Measurements from ENCODE around the gene PCDHGC3. TPM values are rescaled to one million over a fixed set of nuclear protein-coding genes. Genes with fewer than 3 reads are reported as not detected.

PCDHGC3 gene
- polyA plus RNA-seq, 4 donors: 88.8 to 152 (median 118) TPM

DNA sequence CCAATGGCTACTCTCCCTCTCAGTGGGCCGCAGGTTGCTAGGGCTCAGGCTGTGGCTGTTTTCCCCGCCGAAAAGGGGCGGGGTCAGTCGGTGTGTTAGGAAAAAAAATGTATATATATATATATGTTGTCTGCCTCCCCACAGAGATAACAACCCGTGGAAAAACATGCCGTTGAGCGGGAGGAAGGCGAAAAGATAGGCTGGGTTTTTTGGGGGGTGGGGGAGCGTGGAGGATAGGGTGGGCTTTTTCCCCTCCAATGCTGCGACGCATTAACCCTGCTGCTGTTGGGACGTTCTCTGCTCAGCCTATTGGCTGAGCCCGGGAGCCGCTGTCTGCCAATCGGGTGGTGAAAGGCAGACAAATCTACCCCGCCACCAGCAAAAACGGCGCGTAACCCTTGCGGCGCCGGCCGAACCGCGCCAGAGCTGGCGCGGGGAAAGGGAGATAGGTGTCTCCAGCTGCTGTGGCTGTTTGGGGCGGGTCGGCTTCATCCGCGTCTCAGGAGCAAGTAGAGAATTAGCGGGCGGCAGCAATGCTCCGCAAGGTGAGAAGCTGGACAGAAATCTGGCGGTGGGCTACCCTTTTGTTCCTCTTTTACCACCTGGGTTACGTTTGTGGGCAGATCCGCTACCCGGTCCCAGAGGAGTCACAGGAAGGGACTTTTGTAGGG, 9.0 kb downstream of the PCDHGC3 start, which contains the start of gene PCDHGC4:
Gene PCDHGC4, plus strand, starts transcription at position 390 of the 671 bp plus-strand sequence. Its CDS starts 144 bp downstream, at position 534.
- DNase-seq (ENCODE audit: low read depth in 4 of 4, low spot score in 2 of 4): no peak

DNA sequence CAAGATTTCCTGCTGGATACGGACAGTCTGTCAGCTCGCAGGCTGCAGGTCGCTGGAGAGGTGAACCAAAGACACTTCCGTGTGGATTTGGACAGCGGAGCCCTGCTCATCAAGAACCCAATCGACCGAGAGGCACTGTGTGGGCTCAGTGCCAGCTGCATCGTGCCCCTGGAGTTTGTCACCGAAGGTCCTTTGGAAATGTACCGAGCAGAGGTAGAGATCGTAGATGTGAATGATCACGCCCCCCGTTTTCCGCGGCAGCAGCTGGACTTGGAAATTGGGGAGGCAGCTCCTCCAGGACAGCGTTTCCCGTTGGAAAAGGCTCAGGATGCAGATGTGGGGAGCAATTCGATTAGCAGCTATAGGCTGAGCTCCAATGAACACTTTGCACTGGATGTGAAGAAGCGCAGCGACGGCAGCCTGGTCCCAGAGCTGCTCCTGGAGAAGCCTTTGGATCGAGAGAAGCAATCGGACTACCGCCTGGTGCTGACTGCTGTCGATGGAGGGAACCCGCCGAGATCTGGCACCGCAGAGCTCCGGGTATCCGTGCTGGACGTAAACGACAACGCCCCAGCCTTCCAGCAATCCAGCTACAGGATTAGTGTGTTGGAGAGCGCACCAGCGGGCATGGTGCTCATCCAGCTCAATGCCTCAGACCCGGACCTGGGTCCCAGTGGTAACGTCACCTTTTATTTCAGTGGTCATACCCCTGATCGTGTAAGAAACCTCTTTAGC, 9.7 kb downstream of the PCDHGC3 start:
- DNase-seq (ENCODE audit: low read depth in 4 of 4, low spot score in 2 of 4): no peak

DNA sequence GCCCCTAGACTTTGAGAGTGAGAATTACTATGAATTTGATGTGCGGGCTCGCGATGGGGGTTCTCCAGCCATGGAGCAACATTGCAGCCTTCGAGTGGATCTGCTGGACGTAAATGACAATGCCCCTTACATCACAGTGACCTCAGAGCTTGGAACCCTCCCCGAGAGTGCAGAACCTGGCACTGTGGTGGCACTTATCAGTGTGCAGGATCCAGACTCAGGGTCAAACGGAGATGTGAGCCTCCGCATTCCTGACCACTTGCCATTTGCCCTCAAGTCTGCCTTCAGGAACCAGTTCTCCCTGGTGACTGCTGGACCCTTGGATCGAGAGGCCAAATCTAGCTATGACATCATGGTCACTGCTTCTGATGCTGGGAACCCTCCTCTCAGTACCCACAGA, 10.3 kb downstream of the PCDHGC3 start:
- DNase-seq (ENCODE audit: low read depth in 4 of 4, low spot score in 2 of 4): no peak

DNA sequence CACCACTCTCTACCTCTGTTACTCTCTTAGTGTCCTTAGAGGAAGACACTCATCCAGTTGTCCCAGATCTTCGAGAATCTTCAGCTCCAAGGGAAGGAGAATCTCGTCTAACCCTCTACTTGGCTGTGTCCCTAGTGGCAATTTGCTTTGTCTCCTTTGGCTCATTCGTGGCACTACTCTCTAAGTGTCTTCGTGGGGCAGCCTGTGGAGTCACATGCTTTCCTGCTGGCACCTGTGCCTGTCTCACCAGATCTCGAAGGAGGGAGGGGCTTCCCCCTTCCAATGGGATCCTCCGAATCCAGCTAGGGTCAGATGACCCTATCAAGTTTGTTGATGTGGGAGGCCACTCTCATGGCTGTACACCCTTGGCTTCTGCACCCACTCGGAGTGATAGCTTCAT, 11.4 kb downstream of the PCDHGC3 start:
- DNase-seq (ENCODE audit: low read depth in 4 of 4, low spot score in 2 of 4): no peak

DNA sequence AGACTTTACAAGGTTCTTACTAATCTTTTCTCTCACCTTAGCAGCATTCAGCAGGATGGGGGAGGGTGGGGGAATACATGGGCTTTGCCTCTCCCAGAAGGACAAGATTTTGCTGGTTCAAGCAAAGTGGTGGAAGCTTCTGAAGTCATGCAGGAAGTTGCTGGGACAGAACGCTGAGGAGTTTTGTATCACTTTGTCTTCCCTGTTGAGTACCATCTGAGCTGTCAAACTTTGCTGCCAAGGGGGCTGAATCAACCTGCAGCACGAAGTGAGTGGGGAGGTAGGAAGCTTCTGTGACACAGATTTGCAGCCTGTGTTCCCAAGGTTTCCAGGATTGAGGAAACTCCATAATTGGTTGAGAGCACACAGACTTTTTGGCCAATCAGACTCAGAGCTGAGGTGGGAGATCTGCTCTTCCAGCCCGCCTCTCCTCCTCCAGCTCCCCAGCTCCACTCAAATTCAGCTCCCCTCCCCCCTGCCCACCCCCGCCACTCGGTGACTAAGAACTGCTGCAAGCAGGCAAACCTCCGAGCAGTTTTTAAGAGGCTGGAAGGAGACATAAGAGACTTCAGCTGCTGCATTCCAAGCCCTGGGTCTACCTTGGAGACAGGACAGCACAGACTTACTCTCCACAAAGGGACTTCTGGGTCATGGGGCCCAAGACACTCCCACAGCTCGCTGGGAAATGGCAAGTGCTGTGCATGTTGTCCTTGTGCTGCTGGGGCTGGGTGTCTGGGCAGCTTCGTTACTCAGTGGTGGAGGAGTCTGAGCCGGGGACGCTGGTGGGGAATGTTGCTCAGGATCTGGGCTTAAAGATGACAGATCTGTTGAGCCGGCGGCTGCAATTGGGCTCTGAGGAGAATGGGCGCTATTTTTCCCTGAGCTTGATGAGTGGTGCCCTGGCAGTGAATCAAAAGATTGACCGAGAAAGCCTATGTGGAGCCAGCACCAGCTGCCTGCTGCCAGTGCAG, 13.1 kb downstream of the PCDHGC3 start, which contains the start of gene PCDHGC5:
Gene PCDHGC5, plus strand, starts transcription at position 491 of the 971 bp plus-strand sequence. Its CDS starts 160 bp downstream, at position 651.
- no peak for DNase-seq (ENCODE audit: low read depth in 4 of 4, low spot score in 2 of 4)

DNA sequence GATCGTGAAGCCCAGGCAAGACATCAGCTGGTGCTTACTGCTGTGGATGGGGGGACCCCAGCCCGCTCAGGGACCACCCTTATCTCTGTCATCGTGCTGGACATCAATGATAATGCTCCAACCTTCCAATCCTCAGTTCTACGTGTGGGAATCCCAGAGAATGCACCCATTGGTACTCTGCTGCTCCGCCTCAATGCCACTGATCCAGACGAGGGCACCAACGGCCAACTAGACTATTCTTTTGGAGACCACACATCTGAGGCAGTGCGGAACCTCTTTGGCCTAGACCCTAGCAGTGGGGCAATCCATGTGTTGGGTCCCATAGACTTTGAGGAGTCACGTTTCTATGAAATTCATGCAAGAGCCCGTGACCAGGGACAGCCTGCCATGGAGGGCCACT, 14.1 kb downstream of the PCDHGC3 start:
- DNase-seq (ENCODE audit: low read depth in 4 of 4, low spot score in 2 of 4): no peak

DNA sequence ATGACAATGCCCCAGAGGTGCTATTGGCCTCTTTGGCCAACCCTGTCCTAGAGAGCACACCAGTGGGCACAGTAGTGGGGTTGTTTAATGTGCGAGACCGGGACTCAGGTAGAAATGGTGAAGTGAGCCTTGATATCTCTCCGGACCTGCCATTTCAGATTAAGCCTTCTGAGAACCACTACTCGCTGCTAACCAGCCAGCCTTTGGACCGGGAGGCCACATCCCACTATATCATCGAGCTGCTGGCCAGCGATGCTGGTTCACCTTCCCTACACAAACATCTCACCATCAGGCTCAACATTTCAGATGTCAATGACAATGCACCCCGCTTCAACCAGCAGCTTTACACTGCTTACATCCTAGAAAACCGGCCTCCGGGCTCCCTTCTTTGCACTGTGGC, 14.5 kb downstream of the PCDHGC3 start:
- DNase-seq (ENCODE audit: low read depth in 4 of 4, low spot score in 2 of 4): no peak

DNA sequence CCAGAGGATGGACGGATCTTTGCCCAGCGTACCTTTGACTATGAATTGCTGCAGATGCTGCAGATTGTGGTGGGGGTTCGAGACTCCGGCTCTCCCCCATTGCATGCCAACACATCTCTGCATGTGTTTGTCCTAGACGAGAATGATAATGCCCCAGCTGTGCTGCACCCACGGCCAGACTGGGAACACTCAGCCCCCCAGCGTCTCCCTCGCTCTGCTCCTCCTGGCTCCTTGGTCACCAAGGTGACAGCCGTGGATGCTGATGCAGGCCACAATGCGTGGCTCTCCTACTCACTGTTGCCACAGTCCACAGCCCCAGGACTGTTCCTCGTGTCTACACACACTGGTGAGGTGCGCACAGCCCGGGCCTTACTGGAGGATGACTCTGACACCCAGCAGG, 15.0 kb downstream of the PCDHGC3 start:
- no peak for DNase-seq (ENCODE audit: low read depth in 4 of 4, low spot score in 2 of 4)

DNA sequence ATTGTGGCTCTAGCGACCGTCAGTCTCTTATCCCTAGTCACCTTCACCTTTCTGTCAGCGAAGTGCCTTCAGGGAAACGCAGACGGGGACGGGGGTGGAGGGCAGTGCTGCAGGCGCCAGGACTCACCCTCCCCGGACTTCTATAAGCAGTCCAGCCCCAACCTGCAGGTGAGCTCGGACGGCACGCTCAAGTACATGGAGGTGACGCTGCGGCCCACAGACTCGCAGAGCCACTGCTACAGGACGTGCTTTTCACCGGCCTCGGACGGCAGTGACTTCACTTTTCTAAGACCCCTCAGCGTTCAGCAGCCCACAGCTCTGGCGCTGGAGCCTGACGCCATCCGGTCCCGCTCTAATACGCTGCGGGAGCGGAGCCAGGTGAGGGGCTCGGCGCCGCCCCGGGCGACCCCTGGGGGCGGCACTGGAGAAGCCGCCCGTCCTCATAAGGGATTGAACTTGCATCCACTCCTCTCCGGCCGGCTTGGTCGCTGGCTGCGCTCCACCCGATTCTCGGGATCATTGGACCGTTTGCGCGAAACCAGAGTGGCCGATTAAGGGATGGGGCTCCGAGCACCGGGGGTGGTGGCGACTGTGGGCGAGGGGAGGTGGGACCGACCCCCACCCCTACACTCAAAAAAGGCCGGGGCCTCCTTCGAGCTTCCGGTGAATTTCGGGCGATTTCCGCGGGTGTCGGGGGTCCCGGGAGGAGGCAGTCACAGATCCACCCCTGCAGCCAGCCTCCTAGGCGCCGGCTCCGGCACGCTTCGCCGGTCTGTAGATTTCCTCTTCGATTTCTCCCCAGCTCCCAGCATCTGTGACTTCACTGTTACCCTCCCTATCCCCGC, 15.8 kb downstream of the PCDHGC3 start:
- no peak for DNase-seq (ENCODE audit: low read depth in 4 of 4, low spot score in 2 of 4)

DNA sequence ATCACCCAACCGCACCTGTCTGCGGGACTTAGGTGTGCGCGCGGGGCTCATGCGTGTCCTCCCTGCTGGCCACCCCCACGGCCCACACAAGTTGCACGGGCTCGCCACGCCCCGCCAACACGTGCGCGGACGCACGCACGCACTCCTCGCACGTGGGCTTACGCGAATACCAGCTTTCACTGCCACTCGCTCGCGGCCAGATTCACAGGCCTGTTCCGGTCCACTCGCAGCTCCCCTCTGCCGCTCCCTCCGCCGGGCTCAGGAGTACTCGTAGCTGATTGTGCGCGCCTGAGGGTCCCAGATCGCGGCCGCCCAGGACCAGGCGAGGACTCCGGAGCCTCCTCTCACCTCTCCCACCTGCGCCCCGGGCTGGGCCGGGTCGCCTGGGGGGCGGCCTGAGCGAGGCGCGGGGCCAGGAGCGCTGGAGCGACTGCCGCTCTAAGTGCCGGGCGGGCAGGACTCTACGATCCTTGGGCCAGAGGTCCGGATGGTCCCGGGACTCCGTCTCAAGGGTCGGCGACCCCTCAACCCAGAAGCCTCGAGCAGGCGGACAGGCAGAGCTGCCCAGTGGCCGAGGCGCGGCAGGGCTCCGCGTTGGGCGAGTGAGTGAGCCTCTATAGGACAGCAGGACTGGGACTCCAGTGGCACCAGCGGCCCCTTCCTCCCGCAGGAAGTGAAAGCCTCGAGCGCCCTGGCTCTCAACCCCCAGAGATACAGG, 16.6 kb downstream of the PCDHGC3 start:
- no peak for DNase-seq (ENCODE audit: low read depth in 4 of 4, low spot score in 2 of 4)

DNA sequence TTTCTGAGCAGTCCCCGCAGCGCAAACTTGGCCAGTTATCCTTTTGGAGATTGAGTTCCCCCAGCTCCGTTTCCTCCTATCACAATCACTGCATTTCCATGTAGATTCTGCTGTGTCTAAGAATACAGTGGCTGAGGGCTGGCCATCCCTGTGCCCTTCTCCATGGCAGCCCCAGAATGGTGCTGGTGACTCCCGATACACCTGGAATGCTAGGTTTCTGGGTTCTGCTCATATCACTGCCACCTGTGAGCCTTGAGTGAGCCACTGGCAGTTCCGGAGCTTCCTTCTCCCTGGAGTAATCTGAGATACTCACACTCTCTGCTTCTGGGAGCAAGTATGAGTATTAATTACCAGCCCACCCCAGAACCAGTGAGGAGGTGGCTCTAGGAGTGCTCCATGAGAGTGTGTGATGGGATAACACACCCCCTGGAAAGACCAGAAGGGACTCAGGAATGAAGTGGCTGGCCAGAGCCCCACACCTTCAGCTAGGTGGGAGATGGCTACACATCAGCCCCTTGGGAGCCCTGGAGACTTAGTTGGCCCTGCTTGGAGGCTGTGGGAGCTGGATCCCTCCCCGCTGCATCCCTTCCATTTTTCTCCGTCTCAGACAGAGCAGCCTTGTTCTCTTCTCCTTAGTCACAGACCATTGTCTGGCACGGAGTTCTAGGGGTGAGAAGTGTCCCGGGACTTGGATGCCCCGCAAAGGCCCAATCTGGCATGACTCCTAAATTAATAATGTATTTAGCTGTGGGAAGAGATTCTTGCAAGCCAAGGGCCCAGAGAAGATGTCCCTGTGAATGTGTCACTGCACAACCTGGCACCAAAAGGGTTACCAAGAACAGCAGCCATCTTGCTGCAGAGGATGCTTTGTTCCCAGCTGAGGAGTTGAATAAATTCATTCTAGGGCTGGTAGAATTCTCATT, 18.0 kb downstream of the PCDHGC3 start:
- DNase-seq (ENCODE audit: low read depth in 4 of 4, low spot score in 2 of 4): no peak

DNA sequence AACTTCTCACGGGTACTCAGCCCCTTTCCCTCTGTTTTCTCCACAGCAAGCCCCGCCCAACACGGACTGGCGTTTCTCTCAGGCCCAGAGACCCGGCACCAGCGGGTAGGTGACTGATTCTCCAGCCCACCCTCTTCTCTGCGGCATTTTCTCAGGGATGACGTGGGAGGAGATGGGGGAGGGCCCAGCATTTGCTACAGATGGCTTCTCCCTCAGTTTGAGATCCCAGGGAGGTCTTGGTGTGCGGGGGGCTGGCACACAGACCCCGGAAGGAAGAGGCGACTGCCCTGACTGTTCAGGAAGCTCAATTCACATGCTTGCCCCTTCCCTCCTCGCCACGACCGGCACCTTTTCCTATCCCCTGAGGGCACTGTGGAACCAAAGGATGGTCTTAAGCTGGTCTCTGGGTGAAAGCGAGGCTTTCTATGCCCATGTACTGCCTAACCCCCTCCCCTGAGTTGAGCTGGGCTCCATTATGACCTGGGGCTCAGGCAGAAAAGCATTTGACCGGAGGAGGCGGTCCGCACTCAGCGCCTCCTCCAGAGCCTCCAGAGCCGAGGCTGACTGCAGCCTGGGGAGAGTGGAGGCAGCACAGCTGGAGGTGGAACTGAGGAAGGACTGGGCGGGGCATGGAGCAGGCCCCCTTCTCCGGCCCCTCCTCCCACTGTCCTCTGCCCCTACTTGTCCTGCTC, 19.1 kb downstream of the PCDHGC3 start:
- no peak for DNase-seq (ENCODE audit: low read depth in 4 of 4, low spot score in 2 of 4)

DNA sequence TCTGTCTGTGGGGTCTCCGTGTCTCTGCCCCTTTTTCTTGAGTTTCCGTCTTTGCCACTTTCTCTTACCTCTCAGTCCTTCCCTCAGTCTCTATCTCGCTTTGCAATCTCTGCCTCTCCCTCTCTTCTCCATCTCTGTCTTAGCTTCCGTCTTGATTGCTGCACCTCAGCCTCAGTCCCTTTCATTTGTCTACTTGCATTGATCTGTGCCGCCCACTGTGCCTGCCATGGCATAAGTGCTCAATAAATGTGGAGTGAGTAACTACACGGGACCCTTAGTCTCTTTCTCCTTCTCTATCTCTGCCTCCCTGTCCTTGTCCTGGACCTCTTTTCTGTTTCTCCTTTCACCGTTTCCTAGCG, 19.7 kb downstream of the PCDHGC3 start:
- no peak for DNase-seq (ENCODE audit: low read depth in 4 of 4, low spot score in 2 of 4)

DNA sequence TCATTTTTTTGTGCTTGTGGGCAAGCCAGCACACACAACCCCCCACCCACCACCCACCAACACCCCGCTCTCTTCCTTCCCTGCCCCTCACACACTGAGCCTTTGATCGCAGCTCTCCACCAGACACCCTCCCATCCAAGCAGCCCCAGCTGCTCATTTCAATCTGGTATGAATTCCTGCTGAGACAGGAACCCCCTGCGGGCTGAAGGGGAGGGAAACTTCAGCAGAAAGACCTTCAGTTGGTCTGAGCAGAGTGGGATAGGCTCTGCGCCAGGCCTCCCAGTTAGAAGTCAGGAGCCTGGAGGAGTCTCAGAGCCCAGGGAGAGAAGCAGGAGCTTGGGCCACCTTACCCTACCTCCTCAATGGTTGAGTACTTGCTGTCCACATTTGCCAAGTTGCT, 20.3 kb downstream of the PCDHGC3 start:
- DNase-seq (ENCODE audit: low read depth in 4 of 4, low spot score in 2 of 4): no peak

DNA sequence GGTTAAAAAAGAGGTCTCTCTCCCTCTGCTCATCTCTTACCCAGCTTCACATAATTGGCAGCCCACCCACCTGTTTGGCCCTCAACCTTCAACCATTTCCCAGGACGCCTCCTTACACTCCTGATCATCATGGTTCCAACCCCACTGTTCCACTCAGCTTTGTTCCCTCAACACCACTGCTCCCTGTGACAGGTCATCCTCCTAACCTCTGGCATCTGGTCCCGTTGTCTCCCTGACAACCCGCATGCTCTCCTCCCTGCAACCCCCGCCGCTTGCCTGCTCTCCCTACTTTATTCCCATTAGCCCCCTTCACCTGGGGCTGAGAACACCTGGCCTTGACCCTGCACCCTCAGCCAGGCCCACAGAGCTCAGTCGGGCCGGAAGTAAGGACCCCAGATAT, 26.0 kb downstream of the PCDHGC3 start:
- no peak for DNase-seq (ENCODE audit: low read depth in 4 of 4, low spot score in 2 of 4)

DNA sequence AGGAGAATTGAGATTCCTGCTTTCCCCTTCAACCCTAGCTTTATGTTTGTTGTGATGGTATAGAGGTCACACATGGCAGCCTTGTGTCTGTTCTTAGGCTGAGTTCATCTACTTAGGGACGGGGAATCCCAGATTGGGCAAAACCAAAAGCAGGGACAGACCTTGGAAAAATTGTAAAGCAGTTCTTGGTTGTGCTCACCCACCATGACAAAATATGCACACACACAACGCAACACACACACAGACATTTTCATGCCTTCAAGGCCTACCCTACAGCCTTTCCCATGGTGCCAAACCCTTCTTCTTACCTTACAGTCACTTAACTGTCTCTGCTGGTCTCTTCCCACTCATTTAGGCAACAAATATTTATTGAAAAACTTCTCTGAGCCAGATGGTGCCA, 27.9 kb downstream of the PCDHGC3 start:
- DNase-seq (ENCODE audit: low read depth in 4 of 4, low spot score in 2 of 4): no peak

DNA sequence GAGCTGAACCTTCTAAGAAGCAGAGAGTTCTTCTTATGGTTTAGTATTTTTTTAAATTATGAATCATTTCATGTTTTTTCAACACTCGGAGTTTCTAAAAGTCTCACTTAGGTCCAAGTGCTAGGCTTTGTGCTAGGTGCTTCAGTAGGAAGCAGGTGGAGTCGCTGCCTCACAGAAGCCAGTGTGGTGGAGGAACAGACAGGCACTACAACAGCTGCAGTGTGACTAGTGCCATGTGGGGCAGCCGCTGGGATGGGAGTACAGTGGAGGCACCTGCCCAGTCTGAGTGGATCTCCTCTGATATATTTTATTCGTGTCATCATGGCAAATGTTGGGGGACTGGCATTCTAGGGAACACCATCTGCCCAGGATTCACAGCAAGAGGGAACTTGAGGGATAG, 28.4 kb downstream of the PCDHGC3 start:
- no peak for DNase-seq (ENCODE audit: low read depth in 4 of 4, low spot score in 2 of 4)
